ENCODE results near the gene NOXA1.
"Not testable (repeated sequence)": the region's sequence is repeated elsewhere in the genome, so short reads cannot be mapped to it uniquely, and the experiment has no call there.

Gene NOXA1

DNA sequence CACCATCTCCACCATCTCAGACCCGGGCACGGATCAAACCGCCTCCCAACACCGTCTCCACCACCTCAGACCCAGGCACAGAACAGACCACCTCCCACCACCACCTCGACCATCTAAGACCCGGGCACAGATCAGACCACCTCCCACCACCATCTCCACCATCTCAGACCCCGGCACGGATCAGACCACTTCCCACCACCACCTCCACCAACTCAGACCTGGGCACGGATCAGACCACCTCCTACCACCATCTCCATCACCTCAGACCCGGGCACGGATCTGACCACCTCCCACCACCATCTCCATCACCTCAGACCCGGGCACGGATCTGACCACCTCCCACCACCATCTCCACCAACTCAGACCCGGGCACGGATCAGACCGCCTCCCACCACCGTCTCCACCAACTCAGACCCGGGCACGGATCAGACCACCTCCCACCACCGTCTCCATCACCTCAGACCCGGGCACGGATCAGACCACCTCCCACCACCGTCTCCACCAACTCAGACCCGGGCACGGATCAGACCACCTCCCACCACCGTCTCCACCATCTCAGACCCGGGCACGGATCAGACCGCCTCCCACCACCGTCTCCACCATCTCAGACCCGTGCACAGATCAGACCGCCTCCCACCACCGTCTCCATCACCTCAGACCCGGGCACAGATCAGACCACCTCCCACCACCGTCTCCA lies 43.3 kb downstream of the NOXA1 start:
- not testable (repeated sequence) for DNase-seq

DNA sequence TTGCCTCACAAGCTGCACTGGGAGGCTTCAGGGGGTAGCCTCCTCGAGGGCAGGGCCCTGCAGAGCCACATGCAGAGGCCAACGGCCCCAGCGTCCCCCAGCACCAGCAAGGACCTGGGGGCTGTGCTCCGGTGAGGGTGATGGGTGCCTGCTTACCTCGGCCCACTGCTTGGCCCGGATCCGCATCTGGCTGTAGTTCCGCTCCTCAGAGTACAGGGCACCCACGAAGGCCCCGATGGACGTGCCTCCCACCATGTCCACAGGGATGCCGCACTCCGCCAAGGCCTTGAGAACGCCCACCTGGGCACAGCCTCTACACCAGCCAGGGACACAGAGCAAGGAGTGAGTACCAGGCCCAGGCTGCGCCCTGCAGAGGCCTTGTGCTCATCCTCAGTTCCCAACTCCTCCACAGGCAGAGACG lies 44.0 kb downstream of the NOXA1 start:
- no peak for DNase-seq

DNA sequence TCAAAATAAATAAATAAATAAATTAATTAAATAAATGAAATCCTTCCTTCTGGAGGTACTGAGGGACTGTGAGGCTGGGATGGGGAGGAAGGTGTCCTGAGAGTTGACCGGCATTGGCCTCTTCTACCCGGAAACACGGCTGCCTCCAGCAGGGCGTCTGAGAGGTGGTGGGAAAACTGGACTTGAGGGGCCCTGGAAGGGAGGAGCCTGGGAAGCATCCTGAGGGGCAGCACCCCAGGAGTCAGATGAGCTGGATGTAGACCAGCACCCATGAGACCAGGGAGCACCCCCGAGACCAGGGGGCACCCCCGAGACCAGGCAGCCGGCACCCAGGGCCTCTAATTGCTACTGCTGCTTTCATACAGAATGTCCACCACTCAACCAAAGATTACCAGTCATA lies 44.7 kb downstream of the NOXA1 start:
- DNase-seq = no peak

DNA sequence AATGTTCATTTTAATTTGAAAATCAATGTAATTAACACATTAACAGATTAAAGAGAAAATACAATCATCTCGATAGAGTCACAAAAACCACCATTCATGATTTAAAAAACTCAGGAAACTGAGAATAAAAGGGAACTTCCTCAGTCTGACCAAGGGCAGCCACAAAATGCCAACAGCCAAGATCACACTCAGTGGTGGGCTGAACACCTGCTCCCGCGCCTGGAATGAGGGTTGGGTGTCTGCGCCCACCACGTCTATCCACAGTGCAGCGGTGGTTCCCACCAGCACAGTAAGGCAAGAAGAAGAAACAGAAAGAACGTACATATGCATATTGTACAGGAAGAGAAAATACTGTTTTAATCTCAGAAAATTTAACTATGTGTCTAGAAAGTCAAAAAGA lies 47.6 kb downstream of the NOXA1 start:
- no peak for DNase-seq

DNA sequence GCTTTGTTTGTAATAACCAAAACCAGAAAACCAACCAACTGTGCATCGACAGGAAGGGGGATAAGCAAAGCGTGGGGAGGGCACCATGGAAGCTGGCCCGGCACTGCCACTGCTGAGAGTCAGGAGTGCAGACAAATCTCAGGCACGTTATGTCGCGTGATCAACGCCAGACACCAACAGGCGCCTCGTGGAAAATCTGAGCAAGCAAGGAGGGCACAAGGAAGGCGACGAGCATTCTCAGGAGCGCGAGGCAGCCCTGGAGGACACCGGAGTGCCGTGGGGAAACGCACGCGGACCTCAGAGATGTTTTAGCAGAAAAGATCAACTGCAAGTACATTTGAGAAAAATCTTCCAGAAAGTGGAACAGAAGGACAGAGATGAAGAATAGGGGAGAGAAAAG lies 51.1 kb downstream of the NOXA1 start:
- DNase-seq = no peak

DNA sequence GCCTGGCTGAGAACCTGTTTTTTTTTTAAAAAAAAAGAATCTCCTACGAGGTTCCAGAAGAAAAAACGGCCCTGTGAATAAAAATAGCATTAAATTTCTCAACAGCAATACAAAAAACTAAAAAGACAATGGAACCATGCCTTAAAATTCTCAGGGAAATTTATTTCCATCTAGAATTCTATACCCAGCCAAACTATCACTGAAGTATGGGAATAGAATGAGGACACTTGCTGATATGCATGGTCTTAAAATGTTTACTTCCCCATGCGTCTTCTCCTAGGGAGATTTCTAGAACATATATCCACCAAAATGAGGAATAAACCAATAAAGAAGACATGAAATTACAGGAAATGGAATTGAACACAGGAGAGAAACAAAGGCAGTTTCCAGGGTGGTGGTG lies 52.5 kb downstream of the NOXA1 start:
- no peak for DNase-seq

DNA sequence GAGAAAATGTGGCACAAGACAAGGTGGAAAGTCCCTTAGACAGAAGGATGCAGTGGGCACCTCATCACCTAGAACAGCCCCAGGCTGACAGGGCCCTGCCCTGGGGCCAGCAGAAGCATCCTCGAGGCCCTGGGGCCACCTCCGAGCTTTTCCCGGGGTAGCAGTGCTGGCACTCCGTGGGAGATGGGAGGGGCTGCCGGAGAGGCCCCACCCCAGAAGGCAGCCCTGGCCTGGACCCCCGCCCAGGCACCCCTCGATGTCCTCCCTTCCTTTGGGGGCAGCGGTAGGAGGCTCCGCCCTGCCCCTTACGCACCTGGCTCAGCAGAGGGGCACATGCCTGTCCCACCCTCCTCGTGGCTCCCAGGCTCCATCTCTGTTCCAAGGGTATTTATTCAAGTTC lies 53.7 kb downstream of the NOXA1 start:
- no peak for DNase-seq

DNA sequence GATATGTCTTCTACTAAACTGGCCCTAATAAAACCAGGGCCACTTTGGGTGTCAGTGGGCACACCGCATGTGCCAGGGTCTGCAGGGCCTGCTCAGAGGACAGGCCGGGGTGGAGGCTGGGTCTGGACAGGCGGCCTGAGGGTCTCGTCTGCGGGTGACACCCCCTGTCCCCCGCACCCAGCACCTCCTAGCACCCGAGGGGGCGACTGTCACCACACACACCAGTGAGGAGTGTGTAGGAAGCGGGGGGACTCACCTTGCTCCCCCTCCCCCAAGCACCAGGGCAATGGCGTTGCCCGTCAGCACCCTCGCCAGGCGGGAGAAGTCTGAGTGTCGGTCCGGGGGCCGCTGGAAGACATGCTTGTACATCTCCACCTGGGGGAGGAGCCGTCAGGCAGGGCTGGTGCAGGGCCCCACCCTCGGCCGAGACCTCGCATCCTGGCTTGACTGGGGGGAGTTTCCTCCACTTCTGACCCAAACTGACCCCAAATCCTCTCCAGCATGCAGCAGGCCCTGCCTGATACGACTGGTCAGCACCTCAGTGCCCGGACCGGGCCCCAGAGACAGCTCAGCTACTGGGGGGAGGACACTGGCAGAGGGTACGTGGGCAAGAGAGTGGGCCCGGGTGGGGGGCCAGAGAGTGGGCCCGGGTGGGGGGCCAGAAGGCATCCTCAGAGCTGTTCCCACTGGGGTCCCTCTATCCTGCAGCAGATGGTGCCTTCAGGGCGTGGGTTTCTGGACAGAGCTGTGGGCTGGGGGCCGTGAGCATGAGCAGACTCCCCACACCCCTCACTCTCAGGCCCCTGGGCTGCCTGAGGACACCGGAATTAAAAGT lies 54.8 kb downstream of the NOXA1 start:
- DNase-seq = no peak

DNA sequence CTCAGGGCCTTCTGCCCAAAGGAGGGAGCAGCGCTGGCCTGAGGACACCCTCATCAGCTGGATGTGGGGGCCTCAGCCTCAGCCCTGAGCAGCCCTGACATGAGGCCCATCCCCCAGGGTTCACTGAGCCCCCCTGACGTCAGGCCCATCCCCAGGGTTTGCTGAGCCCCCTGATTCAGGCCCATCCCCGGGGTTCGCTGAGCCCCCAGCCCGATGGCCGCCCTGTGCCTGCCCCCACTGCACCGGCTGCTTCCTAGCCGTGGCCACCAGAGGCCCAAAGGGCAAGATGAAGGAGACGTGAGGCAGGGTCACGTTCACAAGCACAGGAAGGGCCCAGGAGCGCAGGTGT lies 55.4 kb downstream of the NOXA1 start:
- no peak for DNase-seq

DNA sequence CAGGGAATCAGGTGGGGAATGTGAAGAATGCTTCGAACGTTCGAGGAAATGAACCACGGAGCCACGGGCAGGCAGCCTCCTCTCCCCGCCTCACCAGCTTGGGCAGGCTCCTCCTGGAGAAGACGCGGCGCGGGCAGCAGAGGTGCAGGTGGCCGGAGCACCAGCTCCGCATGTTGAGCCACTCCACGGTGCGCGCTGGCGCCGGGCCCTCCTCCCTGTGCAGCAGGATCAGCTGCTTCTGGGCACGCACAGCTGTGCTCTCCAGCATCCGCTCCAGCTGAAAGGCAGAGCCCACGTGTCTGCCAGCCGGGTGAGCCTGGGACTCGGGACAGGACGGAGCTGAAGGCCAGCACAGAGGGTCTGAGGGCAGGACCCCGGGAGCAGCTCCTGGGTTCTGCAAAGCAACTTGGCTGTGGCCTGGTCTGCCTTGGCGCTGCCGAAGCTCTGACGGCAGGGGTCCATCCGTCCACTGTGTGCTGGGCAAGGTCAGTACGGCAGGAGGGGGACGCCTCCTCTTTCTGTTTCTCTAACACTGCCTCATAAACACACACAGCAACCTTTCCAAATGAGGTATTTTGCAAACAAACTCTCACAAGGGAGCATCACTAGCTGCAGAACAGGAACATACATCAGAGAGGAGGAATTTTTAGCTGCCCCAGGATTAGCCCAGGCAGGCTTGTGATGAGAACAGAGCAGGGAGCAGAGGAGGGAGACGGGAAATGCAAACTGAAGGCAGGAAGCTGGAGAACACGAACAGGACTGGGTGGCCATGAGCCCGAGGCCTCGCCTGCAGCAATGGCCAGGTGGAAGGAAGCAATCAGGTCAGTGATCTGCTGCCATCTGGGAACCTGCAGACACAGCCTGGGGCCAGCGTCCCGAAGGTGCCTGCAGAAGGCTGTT lies 56.0 kb downstream of the NOXA1 start:
- DNase-seq = peak; percentile 38

DNA sequence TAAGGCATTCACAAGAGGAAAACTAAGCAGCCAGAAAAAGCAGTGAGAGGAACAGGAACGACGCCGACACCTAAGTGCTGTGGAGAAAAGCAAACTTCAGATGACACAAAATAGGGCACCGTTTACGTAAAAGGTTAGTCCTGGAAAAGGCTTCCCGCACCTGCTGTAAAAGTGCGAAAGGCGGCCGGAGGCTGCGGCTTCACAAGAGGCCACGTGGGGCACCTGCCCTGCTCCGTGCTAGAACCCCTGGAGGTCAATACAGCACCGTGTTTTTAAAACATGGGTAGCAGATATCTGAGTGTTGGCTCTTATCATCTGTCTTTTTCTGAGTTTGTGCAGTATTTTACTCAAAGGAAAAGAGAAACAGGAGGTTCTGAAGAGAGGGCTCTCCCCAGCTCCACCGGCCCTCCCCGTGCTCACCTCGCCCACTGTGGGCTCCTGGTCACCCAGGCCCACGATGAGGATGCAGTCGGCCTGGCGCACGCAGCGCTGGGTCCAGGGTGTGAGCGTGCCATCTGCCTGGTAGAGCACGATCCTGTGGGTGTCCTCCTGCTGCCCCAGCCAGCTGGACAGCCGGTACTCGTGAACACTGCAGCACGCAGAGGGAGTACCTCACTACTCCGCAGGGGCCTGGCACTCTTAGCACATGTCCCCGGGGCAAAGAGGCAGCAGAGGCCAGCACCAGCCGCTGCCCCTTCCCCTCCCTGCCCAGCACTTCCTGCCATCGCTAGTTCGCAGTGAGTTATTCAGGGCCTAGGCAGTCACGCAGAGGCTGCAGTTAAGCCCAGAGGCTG lies 56.9 kb downstream of the NOXA1 start:
- no peak for DNase-seq

DNA sequence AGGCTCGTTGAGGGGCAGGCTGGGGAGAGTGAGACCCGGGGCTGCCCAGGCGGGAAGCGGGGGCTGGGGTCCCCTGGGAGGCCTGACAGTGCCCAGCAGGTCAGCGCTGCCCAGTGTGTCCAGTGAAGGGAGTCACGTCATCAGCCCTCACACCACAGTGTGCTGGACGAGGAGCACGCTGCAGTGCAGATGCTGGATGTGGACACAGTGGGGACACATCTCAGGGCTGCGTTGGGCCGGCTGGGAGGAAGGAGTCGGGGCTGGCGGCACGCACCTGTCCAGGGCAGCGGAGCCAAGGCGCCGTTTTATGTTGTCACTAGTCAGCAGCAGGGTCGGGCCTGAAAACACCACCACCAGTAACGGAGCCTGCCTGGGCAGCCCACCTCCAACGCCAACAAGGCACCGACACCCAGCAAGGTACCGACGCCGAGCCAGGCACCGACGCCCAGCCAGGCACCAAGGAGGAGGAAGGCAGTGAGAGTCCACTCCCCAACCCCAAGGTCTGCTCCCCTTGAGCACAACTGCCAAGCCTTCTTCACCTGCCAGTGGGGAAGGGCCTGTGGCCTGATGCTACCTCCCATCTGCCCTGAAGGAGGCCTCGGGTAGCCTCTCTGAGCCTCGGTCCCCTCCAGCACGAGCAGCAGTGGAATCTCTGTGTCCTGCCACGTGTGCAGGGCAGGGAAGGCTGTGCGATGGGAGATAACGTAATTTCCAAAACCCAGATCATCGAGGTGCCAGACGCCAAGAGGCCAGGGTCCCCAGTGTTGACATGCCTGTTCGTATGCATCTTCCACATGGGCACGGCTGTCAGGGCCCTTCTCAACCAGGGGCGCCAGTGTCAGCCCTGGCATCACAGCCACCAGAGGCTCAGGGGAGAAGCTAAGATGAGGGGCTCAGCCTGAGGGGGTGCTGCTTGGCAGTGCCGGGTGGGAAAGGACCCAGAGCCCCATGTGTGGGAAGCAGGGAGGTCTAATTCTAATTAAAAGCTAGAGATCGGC lies 57.8 kb downstream of the NOXA1 start:
- no peak for DNase-seq

DNA sequence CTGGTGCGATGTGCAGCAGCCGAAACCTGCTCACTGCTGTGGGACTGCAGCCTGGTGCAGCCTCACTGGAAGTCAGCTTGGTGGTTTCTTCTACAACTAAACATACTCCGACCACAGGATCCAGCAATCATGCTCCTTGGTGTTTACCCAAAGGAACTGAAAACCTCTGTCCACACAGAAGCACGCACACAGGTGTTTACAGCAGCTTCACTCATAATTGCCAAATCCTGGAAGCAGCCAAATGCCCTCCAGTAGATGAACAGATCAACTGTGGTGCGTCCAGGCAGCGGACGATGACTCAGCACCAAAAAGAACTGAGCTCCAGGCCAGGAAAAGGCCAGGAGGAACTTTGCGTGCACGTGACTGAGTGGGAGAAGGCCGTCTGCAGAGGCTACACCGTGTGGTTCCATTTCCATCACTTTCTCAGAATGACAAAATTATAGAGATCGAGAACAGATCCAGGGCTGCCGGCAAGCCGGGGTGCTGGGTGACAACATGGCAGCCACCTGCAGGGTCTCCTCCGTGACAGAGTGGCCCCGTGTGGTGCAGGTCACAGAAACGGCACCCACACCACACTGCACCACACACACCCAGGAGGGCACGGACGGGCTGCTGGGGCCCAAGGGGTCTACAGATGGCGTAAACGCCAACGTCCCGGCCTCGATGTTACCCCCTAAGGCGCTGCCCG lies 59.0 kb downstream of the NOXA1 start:
- DNase-seq = no peak

All from NCI-H2171 treated with DMSO at 0.1 percent for 48 hours (cell line).